DMS79 treated with DMSO at 0.1 percent for 48 hours (cell line): ENCODE measurements around the gene LINC00237.

Source experiments
- DNase-seq: peaks from one replicate; lab custom pipeline; 2025; lab: John Stamatoyannopoulos, UW

LINC00237 gene

GRCh38 chr20:21125072-21125848 is 19.1 kb upstream of the LINC00237 start:
- no peak for DNase-seq

- DNase-seq, result no peak
Observed at GRCh38 chr20:21124190-21124589, 18.0 kb upstream of the LINC00237 start.

GRCh38 chr20:21118782-21119181 is 12.6 kb upstream of the LINC00237 start:
- no peak for DNase-seq

- no peak for DNase-seq
Observed at GRCh38 chr20:21118138-21118537, 12.0 kb upstream of the LINC00237 start.

- no peak for DNase-seq
Observed at GRCh38 chr20:21117521-21117920, 11.4 kb upstream of the LINC00237 start.

GRCh38 chr20:21114584-21114983 is 8.4 kb upstream of the LINC00237 start:
- DNase-seq, result no peak

- DNase-seq, result no peak
Observed at GRCh38 chr20:21113697-21114096, 7.5 kb upstream of the LINC00237 start.

- DNase-seq, result no peak
Observed at GRCh38 chr20:21111416-21111815, 5.3 kb upstream of the LINC00237 start.

GRCh38 chr20:21110811-21111210 is 4.7 kb upstream of the LINC00237 start:
- DNase-seq, result no peak

GRCh38 chr20:21109144-21109543 is 3.0 kb upstream of the LINC00237 start:
- DNase-seq, result no peak

- DNase-seq, result no peak
Observed at GRCh38 chr20:21105429-21106170, 558 bp downstream of the LINC00237 start.

GRCh38 chr20:21104921-21105320 is 1.2 kb downstream of the LINC00237 start:
- no peak for DNase-seq

GRCh38 chr20:21104466-21104761 is 1.7 kb downstream of the LINC00237 start:
- DNase-seq, result no peak

- DNase-seq, result no peak
Observed at GRCh38 chr20:21103582-21104465, 2.3 kb downstream of the LINC00237 start.

GRCh38 chr20:21102603-21103311 is 3.4 kb downstream of the LINC00237 start:
- no peak for DNase-seq

GRCh38 chr20:21101932-21102575 is 4.1 kb downstream of the LINC00237 start:
- DNase-seq, result no peak

GRCh38 chr20:21101453-21101931 is 4.7 kb downstream of the LINC00237 start:
- DNase-seq, result no peak

GRCh38 chr20:21100578-21101452 is 5.3 kb downstream of the LINC00237 start:
- DNase-seq, result no peak

- DNase-seq, result no peak
Observed at GRCh38 chr20:21099751-21100577, 6.2 kb downstream of the LINC00237 start.
